ENCODE measurements around the gene PDPK1.
"Not testable (repeated sequence)": the region's sequence is repeated elsewhere in the genome, so short reads cannot be mapped to it uniquely, and the experiment has no call there.

The PDPK1 gene

GRCh38 chr16:2598723-2599122 lies 60.9 kb downstream of the PDPK1 start:
- Mint-ChIP-seq H3K9me3 (no peaks in the 10 kb centered on the region), H3K4me3 (no peak overlapping the region), H3K36me3 (ENCODE audit: low read depth) (no peaks in the 10 kb centered on the region), H3K27ac (peak overlapping the region; percentile 34), H3K4me1 (ENCODE audit: low read depth) (peaks cover 32% of the 10 kb centered on the region), H3K27me3 (no peaks in the 10 kb centered on the region)

DNA sequence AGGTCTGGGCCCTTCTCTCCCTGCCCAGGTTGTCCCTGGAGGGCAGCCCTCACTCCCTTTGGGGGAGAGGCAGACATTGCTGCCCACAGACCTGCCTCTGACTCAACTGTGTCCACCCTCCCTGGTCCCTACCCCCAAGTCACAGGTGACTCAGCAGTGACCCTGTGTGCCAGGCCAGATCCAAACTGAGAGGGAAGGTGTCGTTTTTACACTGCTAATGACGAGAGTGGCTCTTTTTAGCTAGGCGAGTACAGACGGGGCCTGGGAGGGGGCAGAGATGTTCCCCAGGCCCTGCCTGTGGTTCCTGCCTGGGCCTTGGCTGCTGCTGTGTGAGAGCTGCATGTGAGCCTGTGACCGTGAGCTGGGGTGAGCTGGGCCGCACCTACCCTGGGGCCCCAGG lies 61.3 kb downstream of the PDPK1 start:
- not testable (repeated sequence) for H3K4me3 Mint-ChIP-seq; H3K27me3 Mint-ChIP-seq; H3K9me3 Mint-ChIP-seq; H3K36me3 Mint-ChIP-seq (ENCODE audit: low read depth)
- Mint-ChIP-seq H3K4me1 (ENCODE audit: low read depth) (peaks cover 27% of the 10 kb centered on the region), H3K27ac (peak overlapping the region; percentile 34)

- not testable (repeated sequence) for H3K27me3 Mint-ChIP-seq; H3K9me3 Mint-ChIP-seq; H3K36me3 Mint-ChIP-seq (ENCODE audit: low read depth); H3K4me3 Mint-ChIP-seq
- H3K4me1 Mint-ChIP-seq (ENCODE audit: low read depth): peaks cover 24% of the 10 kb centered on the region
- peak overlapping the region; percentile 36 for H3K27ac Mint-ChIP-seq
Measured at GRCh38 chr16:2599785-2600184, 62.0 kb downstream of the PDPK1 start.

GRCh38 chr16:2601301-2602025 lies 63.6 kb downstream of the PDPK1 start:
- peaks cover 24% of the 10 kb centered on the region for H3K4me1 Mint-ChIP-seq (ENCODE audit: low read depth)
- not testable (repeated sequence) for H3K4me3 Mint-ChIP-seq; H3K9me3 Mint-ChIP-seq; H3K36me3 Mint-ChIP-seq (ENCODE audit: low read depth); H3K27me3 Mint-ChIP-seq
- peak overlapping the region; percentile 91 for H3K27ac Mint-ChIP-seq

DNA sequence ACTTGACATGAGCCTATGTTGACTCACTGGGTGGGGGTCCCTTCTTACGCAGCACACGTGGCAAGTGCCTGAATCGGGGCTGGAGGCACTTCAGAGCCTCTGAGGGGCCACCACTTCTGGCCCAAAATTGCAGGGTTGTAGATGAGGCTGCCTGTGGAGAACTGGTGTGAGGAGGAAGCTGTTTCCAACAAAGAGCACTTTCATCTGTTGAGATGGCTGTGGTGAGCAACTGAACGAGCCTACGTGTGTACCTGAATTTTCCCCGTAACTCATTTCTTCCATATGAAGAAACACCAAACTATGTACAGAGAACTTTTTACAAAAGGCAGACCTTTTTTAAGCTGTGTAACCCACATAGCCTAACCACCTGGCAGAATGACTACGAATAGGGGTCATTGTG lies 64.4 kb downstream of the PDPK1 start:
- not testable (repeated sequence) for H3K36me3 Mint-ChIP-seq (ENCODE audit: low read depth); H3K9me3 Mint-ChIP-seq; H3K27me3 Mint-ChIP-seq
- peak overlapping the region; percentile 91 for H3K27ac Mint-ChIP-seq
- H3K4me1 Mint-ChIP-seq (ENCODE audit: low read depth): peaks cover 24% of the 10 kb centered on the region
- H3K4me3 Mint-ChIP-seq: peak overlapping the region; percentile 97

DNA sequence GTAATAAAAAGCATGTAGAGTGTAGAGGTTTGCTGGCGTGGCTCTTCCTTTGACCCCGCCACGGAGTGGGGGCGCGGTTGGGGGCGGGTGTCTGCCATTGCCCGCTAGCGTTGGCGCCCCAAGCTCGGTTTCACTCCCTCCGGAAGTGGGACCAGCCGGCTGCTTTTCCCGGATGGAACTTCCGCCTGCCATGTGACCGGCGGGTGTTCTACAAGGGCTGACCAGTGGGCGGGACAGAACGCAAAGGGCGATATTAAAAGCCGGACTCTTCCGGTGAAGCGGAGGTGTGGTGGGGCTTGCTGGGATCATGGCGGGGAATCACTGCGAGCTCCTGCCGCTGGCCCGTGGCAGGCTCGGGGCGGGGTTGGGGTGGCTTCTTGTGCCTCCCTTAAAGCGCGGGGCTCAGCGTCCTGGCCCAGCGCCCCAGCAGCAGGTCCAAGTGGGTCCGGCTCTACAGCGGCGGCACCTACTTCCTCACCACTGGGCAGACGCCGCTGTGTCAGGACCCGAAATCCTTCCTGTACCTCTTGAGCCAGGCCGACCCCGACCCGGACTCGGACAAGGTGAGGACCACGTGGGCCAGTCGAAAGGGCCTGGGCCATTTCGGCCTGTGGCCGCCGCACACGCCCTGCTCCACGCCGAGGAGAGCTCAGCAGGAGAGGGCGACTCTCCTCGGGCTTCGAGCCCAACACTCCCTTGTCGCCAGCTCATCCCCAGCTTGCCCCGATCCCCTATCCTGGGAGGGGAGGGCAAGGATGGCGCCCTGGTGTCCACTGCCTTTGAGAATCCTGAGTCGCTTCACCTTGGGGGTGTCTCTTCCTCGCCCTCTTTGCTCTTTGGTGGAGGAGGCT lies 65.6 kb downstream of the PDPK1 start:
- Mint-ChIP-seq H3K36me3 (ENCODE audit: low read depth) (peaks cover 7% of the 10 kb centered on the region), H3K4me3 (peak overlapping the region; percentile 97), H3K27me3 (no peaks in the 10 kb centered on the region), H3K27ac (peak overlapping the region; percentile 93), H3K4me1 (ENCODE audit: low read depth) (peaks cover 34% of the 10 kb centered on the region), H3K9me3 (no peaks in the 10 kb centered on the region)

- Mint-ChIP-seq H3K4me3 (peak overlapping the region; percentile 97), H3K4me1 (ENCODE audit: low read depth) (peaks cover 34% of the 10 kb centered on the region), H3K27ac (peak overlapping the region; percentile 93)
- not testable (repeated sequence) for H3K9me3 Mint-ChIP-seq; H3K27me3 Mint-ChIP-seq; H3K36me3 Mint-ChIP-seq (ENCODE audit: low read depth)
Measured at GRCh38 chr16:2604016-2604369, 66.2 kb downstream of the PDPK1 start.

DNA sequence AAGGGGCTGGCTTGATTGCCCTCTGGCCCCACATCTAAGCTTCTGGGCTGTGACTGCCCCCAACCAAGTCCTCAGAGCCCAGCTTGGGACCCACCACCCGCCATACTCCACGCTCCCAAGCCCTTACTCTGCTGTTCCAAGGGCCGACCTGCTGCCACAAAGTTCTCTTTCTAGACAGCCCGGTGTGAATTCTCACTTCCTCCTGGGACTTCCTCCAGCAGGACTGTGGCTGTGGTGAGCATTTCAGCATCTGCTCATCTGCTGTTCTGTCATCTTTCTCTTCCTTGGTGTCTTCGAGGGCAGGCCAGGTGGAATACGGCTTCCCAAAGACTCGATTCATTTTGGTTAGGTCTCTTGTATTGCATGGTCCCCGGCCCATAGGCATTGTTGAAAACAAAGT lies 69.0 kb downstream of the PDPK1 start:
- H3K27ac Mint-ChIP-seq, H3K4me3 Mint-ChIP-seq, H3K27me3 Mint-ChIP-seq, H3K9me3 Mint-ChIP-seq: not testable (repeated sequence)
- Mint-ChIP-seq H3K4me1 (ENCODE audit: low read depth) (peaks cover 31% of the 10 kb centered on the region), H3K36me3 (ENCODE audit: low read depth) (peaks cover 25% of the 10 kb centered on the region)

DNA sequence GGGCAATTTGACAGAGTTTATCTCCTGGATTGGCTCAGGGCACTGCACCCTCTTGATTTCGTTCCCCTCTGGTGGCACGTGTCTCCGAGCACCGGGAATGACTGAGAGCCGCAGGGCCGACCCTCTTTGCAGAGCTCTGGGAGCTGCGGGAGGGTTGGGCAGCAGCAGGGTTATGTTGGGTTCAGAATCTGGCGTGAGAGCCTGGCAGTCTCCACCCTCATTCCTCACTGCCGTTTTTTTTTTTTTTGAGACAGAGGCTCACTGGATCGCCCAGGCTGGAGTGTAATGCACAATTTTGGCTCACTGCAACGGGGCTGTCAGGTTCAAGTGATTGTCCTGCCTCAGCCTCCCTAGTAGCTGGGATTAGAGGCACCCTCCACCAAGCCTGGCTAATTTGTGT lies 71.5 kb downstream of the PDPK1 start:
- H3K4me3 Mint-ChIP-seq, H3K9me3 Mint-ChIP-seq, H3K27ac Mint-ChIP-seq, H3K27me3 Mint-ChIP-seq: not testable (repeated sequence)
- Mint-ChIP-seq H3K4me1 (ENCODE audit: low read depth) (peaks cover 19% of the 10 kb centered on the region), H3K36me3 (ENCODE audit: low read depth) (peaks cover 25% of the 10 kb centered on the region)

GRCh38 chr16:2609827-2610470 lies 72.1 kb downstream of the PDPK1 start:
- Mint-ChIP-seq H3K4me3 (no peak overlapping the region), H3K36me3 (ENCODE audit: low read depth) (peaks cover 28% of the 10 kb centered on the region), H3K4me1 (ENCODE audit: low read depth) (peaks cover 18% of the 10 kb centered on the region), H3K27ac (no peak overlapping the region), H3K27me3 (no peaks in the 10 kb centered on the region), H3K9me3 (no peaks in the 10 kb centered on the region)

- Mint-ChIP-seq H3K36me3 (ENCODE audit: low read depth) (peaks cover 24% of the 10 kb centered on the region), H3K27ac (no peak overlapping the region)
Measured at GRCh38 chr16:2610781-2611498, 73.1 kb downstream of the PDPK1 start.

GRCh38 chr16:2611499-2611862 lies 73.7 kb downstream of the PDPK1 start:
- Mint-ChIP-seq H3K27ac (no peak overlapping the region), H3K27me3 (no peaks in the 10 kb centered on the region)

More at GRCh38 chr16:2610781-2611498, 73.1 kb downstream of the PDPK1 start:
- H3K9me3 Mint-ChIP-seq: no peaks in the 10 kb centered on the region
- no peaks in the 10 kb centered on the region for H3K27me3 Mint-ChIP-seq
- peaks cover 10% of the 10 kb centered on the region for H3K4me1 Mint-ChIP-seq (ENCODE audit: low read depth)
- H3K4me3 Mint-ChIP-seq: no peak overlapping the region

DNA sequence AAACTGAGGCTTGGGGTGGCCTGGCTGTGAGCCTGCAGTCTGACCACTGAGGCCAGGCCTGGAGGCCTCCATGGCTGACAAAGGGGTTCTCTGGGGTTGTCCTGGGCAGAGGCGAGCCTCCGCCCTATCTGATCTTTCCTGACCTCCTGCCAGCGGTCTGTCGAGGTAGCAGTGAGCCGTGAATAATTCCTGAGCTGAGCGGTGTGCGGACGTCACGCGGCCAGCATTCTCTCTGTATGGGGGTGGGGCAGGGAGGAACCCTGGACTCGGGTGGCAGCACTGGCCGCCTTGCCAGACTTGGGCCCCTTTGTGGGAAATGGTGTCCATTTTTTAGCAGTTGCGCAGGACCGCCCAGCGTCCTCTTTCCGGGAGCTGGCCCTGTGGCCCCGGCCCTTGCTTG lies 74.1 kb downstream of the PDPK1 start:
- H3K27me3 Mint-ChIP-seq; H3K9me3 Mint-ChIP-seq; H3K4me1 Mint-ChIP-seq (ENCODE audit: low read depth); H3K27ac Mint-ChIP-seq; H3K4me3 Mint-ChIP-seq: not testable (repeated sequence)
- H3K36me3 Mint-ChIP-seq (ENCODE audit: low read depth): peaks cover 24% of the 10 kb centered on the region

More at GRCh38 chr16:2611499-2611862, 73.7 kb downstream of the PDPK1 start:
- H3K4me3 Mint-ChIP-seq: no peak overlapping the region
- no peaks in the 10 kb centered on the region for H3K9me3 Mint-ChIP-seq
- peaks cover 24% of the 10 kb centered on the region for H3K36me3 Mint-ChIP-seq (ENCODE audit: low read depth)
- peaks cover 10% of the 10 kb centered on the region for H3K4me1 Mint-ChIP-seq (ENCODE audit: low read depth)

DNA sequence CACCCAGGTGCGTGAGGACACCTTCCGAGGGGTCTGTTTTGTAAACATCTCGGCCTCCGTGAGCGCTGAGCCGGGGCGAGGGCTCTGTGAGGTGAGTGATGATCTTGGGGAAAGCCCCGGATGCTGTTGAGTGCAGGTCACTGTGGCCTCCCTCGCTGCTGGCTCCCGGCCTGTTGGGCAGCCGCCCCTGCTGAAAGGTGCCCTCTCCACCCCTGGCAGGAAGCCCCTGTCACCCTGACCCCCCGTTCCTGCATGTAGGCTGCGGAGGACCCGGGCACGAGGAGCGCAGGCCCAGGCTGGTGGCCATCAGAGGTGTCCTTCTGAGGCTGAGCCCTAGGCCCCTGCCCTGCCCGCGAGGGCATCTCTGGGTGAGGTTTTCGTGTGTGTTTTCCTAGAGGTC lies 75.4 kb downstream of the PDPK1 start:
- H3K36me3 Mint-ChIP-seq (ENCODE audit: low read depth): peaks cover 24% of the 10 kb centered on the region
- H3K27me3 Mint-ChIP-seq; H3K27ac Mint-ChIP-seq; H3K4me3 Mint-ChIP-seq; H3K4me1 Mint-ChIP-seq (ENCODE audit: low read depth); H3K9me3 Mint-ChIP-seq: not testable (repeated sequence)

- Mint-ChIP-seq H3K27me3 (no peaks in the 10 kb centered on the region), H3K4me3 (no peak overlapping the region), H3K9me3 (no peaks in the 10 kb centered on the region), H3K4me1 (ENCODE audit: low read depth) (no peaks in the 10 kb centered on the region), H3K36me3 (ENCODE audit: low read depth) (peaks cover 24% of the 10 kb centered on the region), H3K27ac (no peak overlapping the region)
Measured at GRCh38 chr16:2614761-2615191, 77.0 kb downstream of the PDPK1 start.
